GM12878 (cell line): ENCODE results near the gene NKRF. TPM values are rescaled to one million over a fixed set of nuclear protein-coding genes. Genes with fewer than 3 reads are reported as not detected.
A peak's percentile ranks its signal among the peaks of the same experiment; 100 is the strongest.

Source experiments
- CBX3 ChIP-seq: fragments of 200-600 bp; sonication (generic); IDR thresholded peaks from 2 replicates; pipeline ENCODE4 v1.6.1; 2016; ENCODE audit warnings: low read depth, borderline replicate concordance
- NR2C1 ChIP-seq: fragments of 450-650 bp; IDR thresholded peaks from 2 replicates; pipeline ENCODE4 v1.6.1; 2017; ENCODE audit warnings: antibody characterized with exemption, mild to moderate bottlenecking, moderate library complexity
- SMAD1 ChIP-seq: fragments of 450-650 bp; IDR thresholded peaks from 2 replicates; pipeline ENCODE4 v1.6.1; 2018; ENCODE audit warnings: mild to moderate bottlenecking, low read depth; ENCODE audit not compliant: partially characterized antibody
- polyA plus RNA-seq, 11 experiments: library from polyadenylated mRNA; depleted of rRNA in 4 of 11; unstranded in 6 of 11; stranded (reverse) in 5 of 11; fragments of >200 nt; fragmentation: Nextera tagmentation in 4 of 11; fragmentation: Illumina TruSeq in 1 of 11; extraction: Ambion mirVana in 4 of 11; extraction: Trizol in 1 of 11; gene quantifications; 1 replicate in 1 of 11; 2 replicates in 10 of 11; pipeline versions ENCODE4 v1.2.1 to v1.2.3, GENCODE V29; 2011 to 2016; ENCODE audit warnings: inconsistent platforms in 2 of 11, missing spikeins in 2 of 11, low read depth in 1 of 11
- total RNA-seq, 4 experiments: library from RNA; depleted of rRNA in 3 of 4; stranded (reverse); fragments of >200 nt in 3 of 4; fragmentation: Illumina TruSeq in 1 of 4; extraction: Trizol in 1 of 4; gene quantifications; 2 replicates each; pipeline versions ENCODE4 v1.2.1 to v1.2.3, GENCODE V29; 2013 to 2021
- TF ChIP-seq, protein P1 (sequence below): fragments of 450-650 bp; conservative IDR thresholded peaks from 2 replicates; pipeline ENCODE4 v1.6.1; 2017; ENCODE audit warnings: mild to moderate bottlenecking, moderate library complexity
- TF ChIP-seq, protein P2 (sequence below): fragments of 450-650 bp; IDR thresholded peaks from 2 replicates; pipeline ENCODE4 v1.6.1; 2017; ENCODE audit warnings: antibody characterized with exemption, mild to moderate bottlenecking, moderate library complexity

The NKRF gene
- total and polyA plus RNA-seq, 10 of the 15 experiments (the other 5 are each of a cell fraction or from before 2014, with no cell fraction given), result 6.2 to 21.5 (median 10.1) TPM

DNA sequence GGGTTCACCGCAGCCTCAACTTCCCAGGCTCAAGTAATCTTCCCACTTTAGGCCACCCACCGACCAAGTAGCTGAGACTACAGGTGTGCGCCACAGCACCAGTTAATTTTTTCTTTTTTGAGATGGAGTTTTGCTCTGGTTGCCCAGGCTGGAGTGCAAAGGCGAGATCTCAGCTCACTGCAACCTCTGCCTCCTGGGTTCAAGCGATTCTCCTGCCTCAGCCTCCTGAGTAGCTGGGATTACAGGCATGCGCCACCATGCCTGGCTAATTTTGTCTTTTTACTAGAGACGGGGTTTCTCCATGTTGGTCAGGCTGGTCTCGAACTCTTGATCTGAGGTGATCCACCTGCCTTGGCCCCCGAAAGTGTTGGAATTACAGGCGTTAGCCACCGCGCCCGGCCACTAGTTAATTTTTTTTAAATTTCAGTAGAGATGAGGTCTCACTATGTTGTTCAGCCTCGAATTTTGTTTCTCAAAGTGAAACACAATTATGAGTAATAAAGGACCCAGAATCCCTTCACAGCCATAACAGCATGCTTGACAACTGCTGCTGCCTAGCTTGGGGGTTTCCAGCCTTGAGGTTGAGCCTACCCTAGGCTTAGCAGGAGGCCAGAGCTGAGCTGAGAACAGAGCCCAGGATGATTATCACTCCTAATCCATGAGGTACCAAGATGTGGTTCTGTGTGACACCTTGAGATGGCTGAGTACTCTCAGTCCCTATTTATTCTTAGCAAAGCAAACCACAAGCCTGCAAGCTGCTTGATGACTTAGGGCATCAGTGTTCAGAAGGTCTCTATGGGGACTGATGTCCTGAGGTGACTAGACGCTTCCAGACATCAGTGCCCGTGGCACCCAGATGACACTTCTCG is 41.6 kb upstream of the NKRF start (continued):
- TF ChIP-seq, protein P1, sequence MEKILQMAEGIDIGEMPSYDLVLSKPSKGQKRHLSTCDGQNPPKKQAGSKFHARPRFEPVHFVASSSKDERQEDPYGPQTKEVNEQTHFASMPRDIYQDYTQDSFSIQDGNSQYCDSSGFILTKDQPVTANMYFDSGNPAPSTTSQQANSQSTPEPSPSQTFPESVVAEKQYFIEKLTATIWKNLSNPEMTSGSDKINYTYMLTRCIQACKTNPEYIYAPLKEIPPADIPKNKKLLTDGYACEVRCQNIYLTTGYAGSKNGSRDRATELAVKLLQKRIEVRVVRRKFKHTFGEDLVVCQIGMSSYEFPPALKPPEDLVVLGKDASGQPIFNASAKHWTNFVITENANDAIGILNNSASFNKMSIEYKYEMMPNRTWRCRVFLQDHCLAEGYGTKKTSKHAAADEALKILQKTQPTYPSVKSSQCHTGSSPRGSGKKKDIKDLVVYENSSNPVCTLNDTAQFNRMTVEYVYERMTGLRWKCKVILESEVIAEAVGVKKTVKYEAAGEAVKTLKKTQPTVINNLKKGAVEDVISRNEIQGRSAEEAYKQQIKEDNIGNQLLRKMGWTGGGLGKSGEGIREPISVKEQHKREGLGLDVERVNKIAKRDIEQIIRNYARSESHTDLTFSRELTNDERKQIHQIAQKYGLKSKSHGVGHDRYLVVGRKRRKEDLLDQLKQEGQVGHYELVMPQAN, result peak; percentile 88
- TF ChIP-seq SMAD1 (peak; percentile 43), CBX3 (no peak), NR2C1 (no peak)
- TF ChIP-seq, protein P2, sequence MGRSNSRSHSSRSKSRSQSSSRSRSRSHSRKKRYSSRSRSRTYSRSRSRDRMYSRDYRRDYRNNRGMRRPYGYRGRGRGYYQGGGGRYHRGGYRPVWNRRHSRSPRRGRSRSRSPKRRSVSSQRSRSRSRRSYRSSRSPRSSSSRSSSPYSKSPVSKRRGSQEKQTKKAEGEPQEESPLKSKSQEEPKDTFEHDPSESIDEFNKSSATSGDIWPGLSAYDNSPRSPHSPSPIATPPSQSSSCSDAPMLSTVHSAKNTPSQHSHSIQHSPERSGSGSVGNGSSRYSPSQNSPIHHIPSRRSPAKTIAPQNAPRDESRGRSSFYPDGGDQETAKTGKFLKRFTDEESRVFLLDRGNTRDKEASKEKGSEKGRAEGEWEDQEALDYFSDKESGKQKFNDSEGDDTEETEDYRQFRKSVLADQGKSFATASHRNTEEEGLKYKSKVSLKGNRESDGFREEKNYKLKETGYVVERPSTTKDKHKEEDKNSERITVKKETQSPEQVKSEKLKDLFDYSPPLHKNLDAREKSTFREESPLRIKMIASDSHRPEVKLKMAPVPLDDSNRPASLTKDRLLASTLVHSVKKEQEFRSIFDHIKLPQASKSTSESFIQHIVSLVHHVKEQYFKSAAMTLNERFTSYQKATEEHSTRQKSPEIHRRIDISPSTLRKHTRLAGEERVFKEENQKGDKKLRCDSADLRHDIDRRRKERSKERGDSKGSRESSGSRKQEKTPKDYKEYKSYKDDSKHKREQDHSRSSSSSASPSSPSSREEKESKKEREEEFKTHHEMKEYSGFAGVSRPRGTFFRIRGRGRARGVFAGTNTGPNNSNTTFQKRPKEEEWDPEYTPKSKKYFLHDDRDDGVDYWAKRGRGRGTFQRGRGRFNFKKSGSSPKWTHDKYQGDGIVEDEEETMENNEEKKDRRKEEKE, result no peak
- TF ChIP-seq, all 136 proteins: peak for 62
